K562 (cell line): Measurements from ENCODE around the gene PCK2. TPM values are rescaled to one million over a fixed set of nuclear protein-coding genes. Genes with fewer than 3 reads are reported as not detected.

Source experiments
- AFF1 ChIP-seq, 2 experiments: fragments of 450-650 bp; IDR thresholded peaks; 2 replicates each; pipeline ENCODE4 v1.6.1; 2018; ENCODE audit warnings: mild to moderate bottlenecking in 2 of 2, low read depth in 1 of 2; ENCODE audit not compliant: partially characterized antibody in 2 of 2
- CCAR2 ChIP-seq: fragments of 200-400 bp; formaldehyde crosslinking; IDR thresholded peaks from 2 replicates; pipeline ENCODE4 v1.6.1; 2017; ENCODE audit warnings: mild to moderate bottlenecking, low read depth, low read length
- CGGBP1 ChIP-seq: fragments of 250-450 bp; sonication (Bioruptor Pico); IDR thresholded peaks from 2 replicates; pipeline ENCODE4 v1.9.0; 2021; ENCODE audit warnings: mild to moderate bottlenecking
- CREB3L1 ChIP-seq: fragments of 450-650 bp; IDR thresholded peaks from 2 replicates; pipeline ENCODE4 v1.6.1; 2014; ENCODE audit warnings: low read depth, mild to moderate bottlenecking, moderate library complexity, borderline replicate concordance
- CREBBP ChIP-seq: IDR thresholded peaks from one replicate; pipeline ENCODE4 v1.6.1; 2012; ENCODE audit warnings: low read depth, mild to moderate bottlenecking, control low read depth, inconsistent platforms, low read length
- GATAD2A ChIP-seq: fragments of 450-650 bp; IDR thresholded peaks from 2 replicates; pipeline ENCODE4 v1.6.1; 2017
- HEY1 ChIP-seq: fragments of 250-450 bp; sonication (Bioruptor Pico); IDR thresholded peaks from 2 replicates; pipeline ENCODE4 v1.5.0; 2020; ENCODE audit warnings: mild to moderate bottlenecking, moderate library complexity, borderline replicate concordance
- LARP7 ChIP-seq: fragments of 450-650 bp; IDR thresholded peaks from 2 replicates; pipeline ENCODE4 v1.6.1; 2016
- MYBL2 ChIP-seq, 2 experiments: fragments of 450-650 bp in 1 of 2; sonication (generic) in 1 of 2; formaldehyde crosslinking in 1 of 2; IDR thresholded peaks; 2 replicates each; pipeline versions ENCODE4 v1.6.1 to v1.8.1; 2017 to 2022; ENCODE audit warnings: borderline replicate concordance in 1 of 2, inconsistent platforms in 1 of 2, low read depth in 1 of 2, mild to moderate bottlenecking in 1 of 2, missing genetic modification reagents in 1 of 2, moderate library complexity in 1 of 2
- NCOA4 ChIP-seq: fragments of 450-650 bp; IDR thresholded peaks from 2 replicates; pipeline ENCODE4 v1.6.1; 2018; ENCODE audit warnings: mild to moderate bottlenecking; ENCODE audit not compliant: partially characterized antibody
- NR2C2 ChIP-seq, 2 experiments: fragments of 200-800 bp in 1 of 2; sonication (Bioruptor generic) in 1 of 2; sonication (generic) in 1 of 2; formaldehyde crosslinking in 1 of 2; IDR thresholded peaks; 2 replicates each; pipeline versions ENCODE4 v1.6.1 to v1.8.0; 2016 to 2022; ENCODE audit warnings: mild to moderate bottlenecking in 1 of 2, missing compliant biosample characterization in 1 of 2, missing genetic modification characterization in 1 of 2, missing genetic modification reagents in 1 of 2
- PHF8 ChIP-seq: fragments of 200-600 bp; sonication (generic); IDR thresholded peaks from 2 replicates; pipeline ENCODE4 v1.6.1; 2012; ENCODE audit warnings: mixed run types, mild to moderate bottlenecking, inconsistent platforms, low read length, moderate library complexity, borderline replicate concordance
- PKNOX1 ChIP-seq: fragments of 450-650 bp; IDR thresholded peaks from 2 replicates; pipeline ENCODE4 v1.6.1; 2016
- ZNF24 ChIP-seq: fragments of 450-650 bp; IDR thresholded peaks from 2 replicates; pipeline ENCODE4 v1.6.1; 2016
- ZNF263 ChIP-seq: sonication (generic); formaldehyde crosslinking; IDR thresholded peaks from 2 replicates; pipeline ENCODE4 v1.8.0; 2022; ENCODE audit warnings: mild to moderate bottlenecking, missing genetic modification reagents, borderline replicate concordance
- ZNF431 ChIP-seq: sonication (generic); formaldehyde crosslinking; IDR thresholded peaks from 2 replicates; pipeline ENCODE4 v1.8.0; 2022; ENCODE audit warnings: mild to moderate bottlenecking, missing genetic modification reagents
- ZNF639 ChIP-seq, 2 experiments: fragments of 200-800 bp in 1 of 2; sonication (Bioruptor generic) in 1 of 2; sonication (generic) in 1 of 2; formaldehyde crosslinking in 1 of 2; IDR thresholded peaks in 1 of 2; conservative IDR thresholded peaks in 1 of 2; 2 replicates each; pipeline versions ENCODE4 v1.5.0 to v1.6.1; 2016 to 2020; ENCODE audit warnings: missing compliant biosample characterization in 1 of 2, missing genetic modification characterization in 1 of 2, missing genetic modification reagents in 1 of 2
- polyA plus RNA-seq, 8 experiments: library from polyadenylated mRNA; depleted of rRNA in 4 of 8; stranded (reverse) in 5 of 8; unstranded in 3 of 8; fragments of >200 nt; fragmentation: Nextera tagmentation in 2 of 8; fragmentation: Illumina TruSeq in 1 of 8; extraction: Ambion mirVana in 2 of 8; extraction: Trizol in 1 of 8; gene quantifications; 2 replicates each; pipeline versions ENCODE4 v1.2.1 to v1.2.3, GENCODE V29; 2011 to 2014; ENCODE audit warnings: inconsistent platforms in 1 of 8, missing spikeins in 1 of 8
- total RNA-seq, 7 experiments: library from RNA; depleted of rRNA in 6 of 7; stranded (reverse); fragments of >200 nt in 6 of 7; fragmentation: Illumina TruSeq in 2 of 7; extraction: Trizol in 2 of 7; gene quantifications; 2 replicates each; pipeline versions ENCODE4 v1.2.1 to v1.2.3, GENCODE V29; 2011 to 2021; ENCODE audit warnings: low replicate concordance in 1 of 7

The PCK2 gene
- total and polyA plus RNA-seq, 9 of the 15 experiments (the other 6 are each of a cell fraction or from before 2014, with no cell fraction given): 3.3 to 60.9 (median 30.4) TPM

- TF ChIP-seq HEY1: no peak
- no peak for TF ChIP-seq NCOA4
- TF ChIP-seq ZNF431 (CRISPR knock-in tag): no peak
- TF ChIP-seq CREB3L1: no peak
- no peak for TF ChIP-seq LARP7
- TF ChIP-seq ZNF639 (CRISPR knock-in tag; conservative IDR thresholded peaks at IDR 0.05 in 1 of 2, IDR thresholded peaks at IDR 0.05 in 1 of 2): 0 out of 4 replicates have a peak, but pooled peaks of 1 of the 2 experiments have one; percentile 2
- TF ChIP-seq CREBBP: no peak
- peak in 1 of 2 experiments; percentile 33 for TF ChIP-seq AFF1 (IDR thresholded peaks at IDR 0.05; ENCODE audit: low read depth in 1 of 2, partially characterized antibody in 2 of 2)
- TF ChIP-seq CCAR2: no peak
- no peak for TF ChIP-seq MYBL2 (IDR thresholded peaks at IDR 0.05; ENCODE audit: low read depth)
- TF ChIP-seq MYBL2 (CRISPR knock-in tag; IDR thresholded peaks at IDR 0.05; ENCODE audit: borderline replicate concordance): no peak
- no peak for TF ChIP-seq ZNF24
- TF ChIP-seq NR2C2 (CRISPR knock-in tag; IDR thresholded peaks at IDR 0.05): no peak
- no peak; the same call in 1 of the 2 replicates for TF ChIP-seq NR2C2 (tag; IDR thresholded peaks at IDR 0.05)
- TF ChIP-seq PHF8: peak; percentile 78; the same call in 1 of the 2 replicates
- TF ChIP-seq PKNOX1: peak; percentile 28
- no peak for TF ChIP-seq GATAD2A
- no peak for TF ChIP-seq CGGBP1 (CRISPR knock-in tag)
- TF ChIP-seq ZNF263 (CRISPR knock-in tag): peak; percentile 75
Observed at GRCh38 chr14:24093901-24094840, at the start of gene PCK2 (continued).
